MG63 (cell line): ENCODE measurements around the gene FCHO2. TPM values are rescaled to one million over a fixed set of nuclear protein-coding genes. Genes with fewer than 3 reads are reported as not detected.

Source experiments
- DNase-seq: peaks from one replicate; pipeline ENCODE4 v3.0.0-alpha.2; 2020
- H3K27me3 ChIP-seq: fragments of 250-450 bp; sonication (Bioruptor Pico); 2 replicates; pipeline ENCODE4 v1.5.1; 2020; ENCODE audit warnings: mild to moderate bottlenecking, moderate library complexity
- H3K36me3 ChIP-seq: fragments of 250-450 bp; sonication (Bioruptor Pico); 2 replicates; pipeline ENCODE4 v1.5.1; 2020; ENCODE audit warnings: mild to moderate bottlenecking, moderate library complexity
- H3K4me3 ChIP-seq: fragments of 250-450 bp; sonication (Bioruptor Pico); 2 replicates; pipeline ENCODE4 v1.5.1; 2020; ENCODE audit warnings: mild to moderate bottlenecking, moderate library complexity
- H3K9me3 ChIP-seq: fragments of 250-450 bp; sonication (Bioruptor Pico); 2 replicates; pipeline ENCODE4 v1.5.1; 2020; ENCODE audit warnings: mild to moderate bottlenecking, moderate library complexity
- total RNA-seq: library from RNA; depleted of rRNA; stranded (reverse); fragments of >200 nt; shearing (Covaris generic); gene quantifications from 2 replicates; pipeline ENCODE4 v1.2.3, GENCODE V29; 2014; ENCODE audit warnings: low replicate concordance

The FCHO2 gene
- total RNA-seq, 1 experiment from 2014 or later = 4.4 TPM

GRCh38 chr5:73045623-73046022, 89.8 kb downstream of the FCHO2 start:
- no peak for DNase-seq
- no peaks in the 10 kb centered on the region; the same call in 1 of the 2 replicates for H3K36me3 ChIP-seq
- no peaks in the 10 kb centered on the region for H3K27me3 ChIP-seq
- H3K9me3 ChIP-seq = 0 out of 2 replicates have a peak, but pooled peaks cover 4% of the 10 kb centered on the region
- no peak overlapping the region for H3K4me3 ChIP-seq

DNA sequence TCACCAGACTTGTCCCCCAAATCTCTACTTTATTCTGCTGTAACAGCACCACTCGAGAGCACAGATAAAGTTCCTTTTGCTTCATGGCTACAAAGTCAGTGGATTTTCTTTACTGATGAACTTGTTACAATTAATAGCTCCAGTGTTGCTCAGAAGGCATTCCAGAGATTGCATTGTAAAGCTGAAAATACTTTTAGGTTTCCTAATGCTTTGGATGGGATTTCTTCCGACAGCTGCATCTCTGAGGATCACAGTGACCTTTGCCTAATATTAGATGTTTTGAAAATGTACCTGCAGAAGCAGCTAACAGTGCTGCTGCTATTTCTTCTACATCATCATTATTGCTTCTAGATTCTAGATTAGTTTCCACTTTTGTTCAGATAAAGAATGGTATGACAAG, 105.8 kb downstream of the FCHO2 start:
- Histone ChIP-seq H3K4me3 (no peak overlapping the region), H3K27me3 (no peaks in the 10 kb centered on the region), H3K9me3 (no peaks in the 10 kb centered on the region), H3K36me3 (no peaks in the 10 kb centered on the region)
- DNase-seq = no peak

DNA sequence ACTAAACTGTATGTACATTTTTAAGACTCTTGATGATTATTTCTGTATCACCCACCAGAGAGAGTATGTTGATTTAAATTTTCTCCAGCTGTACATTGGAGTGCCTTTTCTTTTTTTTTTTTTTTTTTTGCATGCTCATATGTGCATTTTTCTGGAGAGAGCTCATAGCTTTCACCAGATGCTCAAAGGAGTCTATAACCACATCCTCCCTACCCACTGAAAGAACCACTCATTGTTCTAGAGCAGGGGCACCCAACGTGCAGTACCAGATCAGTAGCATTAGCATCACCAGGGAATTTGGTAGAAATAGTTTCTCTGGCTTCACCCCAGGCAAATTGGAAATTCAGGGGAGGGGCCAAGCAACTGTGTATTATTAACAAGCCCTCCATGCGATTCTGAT, 110.6 kb downstream of the FCHO2 start:
- Histone ChIP-seq H3K36me3 (no peaks in the 10 kb centered on the region; the same call in 1 of the 2 replicates), H3K9me3 (no peaks in the 10 kb centered on the region), H3K27me3 (no peaks in the 10 kb centered on the region), H3K4me3 (no peak overlapping the region)
- no peak for DNase-seq

DNA sequence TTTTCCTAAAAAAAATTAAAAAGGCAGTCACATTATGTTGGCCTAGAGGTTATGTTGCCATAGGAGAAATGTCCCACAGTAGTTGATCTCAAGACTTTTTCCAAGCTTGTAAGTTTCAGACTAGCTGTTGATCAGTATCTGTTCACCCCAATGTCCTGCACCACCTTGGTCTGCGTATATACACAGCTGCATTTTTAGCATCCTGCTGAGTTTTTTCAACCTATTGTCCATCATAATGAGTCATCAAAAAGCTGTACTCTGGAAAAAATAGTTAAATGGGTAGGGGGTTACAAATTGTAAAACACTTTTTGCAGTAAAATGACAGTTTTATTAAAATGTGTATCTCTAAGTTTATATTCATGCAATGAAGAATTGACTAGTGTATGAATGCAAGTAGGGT, 111.4 kb downstream of the FCHO2 start:
- Histone ChIP-seq H3K4me3 (no peak overlapping the region), H3K36me3 (no peaks in the 10 kb centered on the region; the same call in 1 of the 2 replicates), H3K27me3 (no peaks in the 10 kb centered on the region), H3K9me3 (no peaks in the 10 kb centered on the region)
- DNase-seq = no peak

GRCh38 chr5:73081093-73081492, 125.3 kb downstream of the FCHO2 start:
- no peak overlapping the region for H3K4me3 ChIP-seq
- DNase-seq = no peak
- no peaks in the 10 kb centered on the region for H3K36me3 ChIP-seq
- H3K27me3 ChIP-seq = no peaks in the 10 kb centered on the region
- no peaks in the 10 kb centered on the region for H3K9me3 ChIP-seq

- Histone ChIP-seq H3K36me3 (no peaks in the 10 kb centered on the region), H3K9me3 (no peaks in the 10 kb centered on the region), H3K27me3 (no peaks in the 10 kb centered on the region), H3K4me3 (no peak overlapping the region)
- no peak for DNase-seq
These were observed 132.2 kb downstream of the FCHO2 start for GRCh38 chr5:73088026-73088425.

DNA sequence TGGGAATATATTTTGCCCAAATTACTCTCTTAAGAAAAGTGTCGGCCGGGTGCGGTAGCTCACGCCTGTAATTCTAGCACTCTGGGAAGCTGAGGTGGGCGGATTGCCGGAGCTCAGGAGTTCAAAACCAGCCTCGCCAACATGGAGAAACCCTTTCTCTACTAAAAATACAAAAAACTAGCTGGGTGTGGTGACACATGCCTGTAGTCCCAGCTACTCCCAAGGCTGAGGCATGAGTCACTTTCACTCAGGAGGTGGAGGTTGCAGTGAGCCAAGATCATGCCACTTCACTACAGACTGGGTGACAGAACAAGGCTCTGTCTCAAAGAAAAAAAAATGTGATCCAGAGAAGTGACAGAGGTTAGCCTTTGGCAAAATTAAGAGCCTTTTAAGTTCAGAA, 138.1 kb downstream of the FCHO2 start:
- no peaks in the 10 kb centered on the region for H3K9me3 ChIP-seq
- DNase-seq = peak; percentile 75
- no peaks in the 10 kb centered on the region for H3K36me3 ChIP-seq
- H3K27me3 ChIP-seq = no peaks in the 10 kb centered on the region
- no peak overlapping the region for H3K4me3 ChIP-seq

DNA sequence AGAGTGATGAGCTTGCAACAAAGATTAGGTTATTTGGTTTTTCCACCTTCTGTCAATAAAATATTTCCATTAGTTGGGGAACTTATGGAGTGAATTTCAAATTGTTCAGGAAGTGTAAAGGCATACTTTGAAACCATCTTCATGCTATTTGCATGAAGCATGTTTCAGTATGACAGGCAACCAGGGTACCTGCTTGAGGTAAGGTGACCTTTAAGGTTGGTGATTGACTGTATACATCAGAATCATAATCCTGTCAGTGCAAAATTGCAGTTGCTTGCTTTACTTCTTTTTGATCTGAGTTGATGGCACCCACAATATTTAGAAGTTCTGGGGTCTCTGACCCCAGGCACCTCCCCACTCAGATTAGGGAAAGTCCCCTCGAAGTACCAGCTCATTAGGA, 138.6 kb downstream of the FCHO2 start:
- H3K27me3 ChIP-seq = no peaks in the 10 kb centered on the region
- H3K4me3 ChIP-seq = no peak overlapping the region
- H3K36me3 ChIP-seq = no peaks in the 10 kb centered on the region
- no peak for DNase-seq
- H3K9me3 ChIP-seq = no peaks in the 10 kb centered on the region

GRCh38 chr5:73095564-73096238, 139.9 kb downstream of the FCHO2 start:
- DNase-seq = no peak
- Histone ChIP-seq H3K9me3 (no peaks in the 10 kb centered on the region), H3K27me3 (no peaks in the 10 kb centered on the region), H3K4me3 (no peak overlapping the region), H3K36me3 (no peaks in the 10 kb centered on the region)

DNA sequence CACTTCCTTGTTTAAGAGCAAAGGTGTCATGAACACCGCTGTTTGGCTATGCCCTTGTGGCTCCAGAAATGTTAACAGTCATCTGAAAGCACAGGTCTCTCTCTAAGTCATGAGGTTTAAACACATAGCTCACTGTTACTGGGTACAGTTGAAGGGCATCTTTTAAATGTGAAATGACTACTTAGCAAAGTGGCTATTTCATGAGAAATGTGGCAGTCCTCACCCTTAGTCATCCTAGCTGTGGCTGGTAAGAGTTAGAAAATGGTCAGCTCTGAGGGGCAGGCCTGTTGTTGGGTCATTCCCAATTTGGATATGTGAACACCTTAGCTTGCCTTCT, 140.4 kb downstream of the FCHO2 start:
- DNase-seq = no peak

DNA sequence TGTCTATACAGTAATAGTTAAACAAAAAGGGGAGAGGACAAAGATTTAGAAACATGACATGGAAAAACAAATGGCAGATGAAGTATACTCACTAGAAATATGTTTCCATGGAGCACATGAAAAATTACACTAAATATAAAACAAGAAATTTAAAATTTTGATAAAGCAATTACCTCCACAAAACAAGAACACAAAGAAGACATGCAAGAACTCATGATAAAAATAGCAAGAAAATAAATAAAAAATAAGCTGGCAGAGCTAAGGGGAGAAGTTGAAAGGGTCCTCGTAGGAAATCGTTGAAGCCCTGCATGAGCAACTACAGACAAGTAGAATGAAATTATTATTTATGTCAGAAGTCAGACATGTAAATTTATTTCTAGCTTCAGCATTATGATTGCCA, 141.9 kb downstream of the FCHO2 start:
- no peak for DNase-seq
- Histone ChIP-seq H3K27me3 (no peaks in the 10 kb centered on the region), H3K4me3 (no peak overlapping the region), H3K9me3 (no peaks in the 10 kb centered on the region), H3K36me3 (no peaks in the 10 kb centered on the region)

More for the DNA sequence above, 140.4 kb downstream of the FCHO2 start:
- Histone ChIP-seq H3K9me3 (no peaks in the 10 kb centered on the region), H3K36me3 (no peaks in the 10 kb centered on the region), H3K4me3 (no peak overlapping the region), H3K27me3 (no peaks in the 10 kb centered on the region)

GRCh38 chr5:73100109-73100508, 144.3 kb downstream of the FCHO2 start:
- Histone ChIP-seq H3K27me3 (no peaks in the 10 kb centered on the region), H3K36me3 (no peaks in the 10 kb centered on the region), H3K9me3 (no peaks in the 10 kb centered on the region), H3K4me3 (no peak overlapping the region)
- DNase-seq = no peak

- no peak for DNase-seq
These were observed 148.0 kb downstream of the FCHO2 start for GRCh38 chr5:73103870-73104299.

GRCh38 chr5:73104326-73104725, 148.5 kb downstream of the FCHO2 start:
- DNase-seq = no peak
- H3K36me3 ChIP-seq = no peaks in the 10 kb centered on the region
- H3K4me3 ChIP-seq = no peak overlapping the region
- peaks cover 5% of the 10 kb centered on the region for H3K9me3 ChIP-seq
- H3K27me3 ChIP-seq = no peaks in the 10 kb centered on the region

More at GRCh38 chr5:73103870-73104299, 148.0 kb downstream of the FCHO2 start:
- Histone ChIP-seq H3K27me3 (no peaks in the 10 kb centered on the region), H3K4me3 (no peak overlapping the region), H3K36me3 (no peaks in the 10 kb centered on the region), H3K9me3 (peaks cover 5% of the 10 kb centered on the region)

- no peak for DNase-seq
- H3K36me3 ChIP-seq = no peaks in the 10 kb centered on the region
- H3K4me3 ChIP-seq = no peak overlapping the region
- H3K27me3 ChIP-seq = no peaks in the 10 kb centered on the region
- peaks cover 5% of the 10 kb centered on the region for H3K9me3 ChIP-seq
These were observed 150.5 kb downstream of the FCHO2 start for GRCh38 chr5:73106335-73106734.

DNA sequence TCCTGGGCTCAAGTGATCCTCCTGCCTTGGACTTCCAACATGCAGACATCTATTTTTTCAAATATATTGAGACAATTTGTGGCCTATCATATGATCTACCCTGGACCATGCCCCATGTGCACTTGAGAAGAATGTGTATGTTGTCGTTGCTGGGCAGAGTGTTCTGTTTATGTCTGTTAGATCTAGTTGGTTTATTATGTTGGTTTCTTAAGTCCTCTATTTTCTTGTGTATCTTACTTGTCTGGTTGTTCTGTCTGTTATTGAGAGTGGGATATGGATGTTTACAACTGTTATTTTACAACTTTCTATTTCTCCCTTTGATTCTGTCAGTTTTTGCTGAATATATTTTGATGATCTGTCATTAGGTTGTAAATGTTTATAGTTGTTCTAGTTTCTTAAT, 154.3 kb downstream of the FCHO2 start:
- Histone ChIP-seq H3K36me3 (no peaks in the 10 kb centered on the region), H3K9me3 (peaks cover 7% of the 10 kb centered on the region), H3K4me3 (no peak overlapping the region), H3K27me3 (no peaks in the 10 kb centered on the region)
- DNase-seq = no peak

DNA sequence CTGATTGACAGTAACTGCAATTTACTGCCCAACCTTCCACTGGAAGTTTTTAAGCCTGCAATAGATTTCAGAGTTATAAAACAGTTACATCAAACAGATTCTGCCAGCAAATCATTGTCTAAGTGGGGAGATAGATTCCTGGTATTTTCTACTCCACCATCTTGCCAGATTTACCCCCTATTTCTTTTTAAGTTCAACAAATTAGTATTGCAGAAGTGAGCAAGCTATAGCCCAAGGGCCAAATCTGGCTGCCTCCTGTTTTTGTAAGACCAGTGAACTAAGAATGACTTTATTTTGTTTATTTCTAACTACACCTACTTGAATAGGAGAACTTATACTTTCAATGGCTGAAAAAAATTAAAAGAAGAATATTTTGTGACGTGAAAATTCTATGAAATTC, 155.7 kb downstream of the FCHO2 start:
- H3K27me3 ChIP-seq = no peaks in the 10 kb centered on the region
- H3K4me3 ChIP-seq = no peak overlapping the region
- DNase-seq = no peak
- H3K9me3 ChIP-seq = peaks cover 7% of the 10 kb centered on the region
- no peaks in the 10 kb centered on the region for H3K36me3 ChIP-seq

DNA sequence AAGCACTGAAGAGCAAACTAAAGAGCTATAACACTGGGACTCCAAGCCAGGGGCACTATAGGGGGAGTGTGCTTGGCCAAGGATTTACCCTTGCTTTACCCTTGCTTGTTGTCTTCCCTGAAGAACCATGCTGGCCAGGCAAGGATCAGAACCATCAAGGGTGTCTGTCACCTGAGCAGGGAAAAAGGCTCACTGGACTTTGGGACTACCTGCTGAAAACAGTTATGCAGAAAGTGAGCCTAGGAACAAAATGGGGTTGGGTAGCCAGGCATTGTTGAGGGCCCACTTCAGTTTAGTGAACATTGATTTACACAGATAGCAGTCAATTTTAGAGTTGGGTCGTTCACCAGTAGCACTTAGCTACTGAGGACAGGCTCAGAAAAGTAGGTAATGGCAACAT, 156.5 kb downstream of the FCHO2 start:
- peaks cover 7% of the 10 kb centered on the region for H3K9me3 ChIP-seq
- no peak for DNase-seq
- no peaks in the 10 kb centered on the region for H3K27me3 ChIP-seq
- no peak overlapping the region for H3K4me3 ChIP-seq
- no peaks in the 10 kb centered on the region for H3K36me3 ChIP-seq
